SK-N-SH treated with all-trans-retinoic acid at 6 μM for 48 hours (cell line): ENCODE measurements around the gene ST6GALNAC3.

Source experiments
- ARNTL ChIP-seq: fragments of 450-650 bp; formaldehyde crosslinking; IDR thresholded peaks from 2 replicates; pipeline ENCODE4 v1.5.0; 2020; ENCODE audit warnings: low read depth, mild to moderate bottlenecking, moderate library complexity, borderline replicate concordance
- BACH2 ChIP-seq: fragments of 250-450 bp; sonication (Bioruptor Pico); IDR thresholded peaks from 2 replicates; pipeline ENCODE4 v1.9.0; 2021; ENCODE audit warnings: mild to moderate bottlenecking, borderline replicate concordance
- CSDC2 ChIP-seq: fragments of 250-450 bp; sonication (Bioruptor Pico); IDR thresholded peaks from 2 replicates; pipeline ENCODE4 v1.5.0; 2020; ENCODE audit warnings: mild to moderate bottlenecking, moderate library complexity
- GLIS3 ChIP-seq: fragments of 250-450 bp; sonication (Bioruptor Pico); IDR thresholded peaks from 2 replicates; pipeline ENCODE4 v1.5.0; 2020; ENCODE audit warnings: mild to moderate bottlenecking, moderate library complexity
- OSR1 ChIP-seq: fragments of 250-450 bp; sonication (Bioruptor Pico); IDR thresholded peaks from 2 replicates; pipeline ENCODE4 v1.8.0; 2022; ENCODE audit warnings: moderate library complexity, mild to moderate bottlenecking, inconsistent platforms
- RARB ChIP-seq: fragments of 250-450 bp; sonication (Bioruptor Pico); IDR thresholded peaks from 2 replicates; pipeline ENCODE4 v1.8.0; 2021; ENCODE audit warnings: mild to moderate bottlenecking, moderate library complexity
- ZC3H10 ChIP-seq: fragments of 250-450 bp; sonication (Bioruptor Pico); IDR thresholded peaks from 2 replicates; pipeline ENCODE4 v1.5.1; 2021; ENCODE audit warnings: mild to moderate bottlenecking, moderate library complexity
- ZFP3 ChIP-seq: fragments of 250-450 bp; sonication (Bioruptor Pico); IDR thresholded peaks from 2 replicates; pipeline ENCODE4 v1.5.0; 2020; ENCODE audit warnings: mild to moderate bottlenecking, moderate library complexity
- ZFP30 ChIP-seq: fragments of 450-650 bp; formaldehyde crosslinking; IDR thresholded peaks from 2 replicates; pipeline ENCODE4 v1.5.0; 2022; ENCODE audit warnings: mild to moderate bottlenecking, moderate library complexity
- TF ChIP-seq, protein P1 (sequence below): fragments of 250-450 bp; sonication (Bioruptor Pico); IDR thresholded peaks from 2 replicates; pipeline ENCODE4 v1.8.0; 2020; ENCODE audit warnings: mild to moderate bottlenecking, moderate library complexity, borderline replicate concordance
- TF ChIP-seq, protein P2 (sequence below): fragments of 250-450 bp; sonication (Bioruptor Pico); IDR thresholded peaks from 2 replicates; pipeline ENCODE4 v1.5.0; 2020; ENCODE audit warnings: mild to moderate bottlenecking, moderate library complexity

DNA sequence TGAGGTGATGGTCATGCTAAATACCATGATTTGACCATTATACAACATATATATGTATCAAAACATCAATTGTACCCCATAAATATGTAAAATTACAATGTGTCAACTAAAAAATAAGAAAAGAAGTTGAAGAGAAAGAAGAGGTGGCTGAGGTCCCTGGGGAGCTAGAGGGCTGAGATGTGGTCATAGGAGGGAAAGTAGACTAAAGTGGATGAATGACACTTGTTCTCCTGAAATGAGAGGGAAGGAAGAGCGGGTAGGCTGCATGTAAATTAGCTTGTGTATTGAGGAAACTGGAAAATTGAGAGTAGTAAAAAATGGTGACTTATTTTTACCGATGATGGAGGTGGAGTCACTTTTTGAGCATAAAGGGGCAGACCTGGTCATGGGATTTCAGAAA is 117.0 kb downstream of the ST6GALNAC3 start:
- no peak for TF ChIP-seq ZC3H10 (CRISPR knock-in tag)
- TF ChIP-seq, protein P1, sequence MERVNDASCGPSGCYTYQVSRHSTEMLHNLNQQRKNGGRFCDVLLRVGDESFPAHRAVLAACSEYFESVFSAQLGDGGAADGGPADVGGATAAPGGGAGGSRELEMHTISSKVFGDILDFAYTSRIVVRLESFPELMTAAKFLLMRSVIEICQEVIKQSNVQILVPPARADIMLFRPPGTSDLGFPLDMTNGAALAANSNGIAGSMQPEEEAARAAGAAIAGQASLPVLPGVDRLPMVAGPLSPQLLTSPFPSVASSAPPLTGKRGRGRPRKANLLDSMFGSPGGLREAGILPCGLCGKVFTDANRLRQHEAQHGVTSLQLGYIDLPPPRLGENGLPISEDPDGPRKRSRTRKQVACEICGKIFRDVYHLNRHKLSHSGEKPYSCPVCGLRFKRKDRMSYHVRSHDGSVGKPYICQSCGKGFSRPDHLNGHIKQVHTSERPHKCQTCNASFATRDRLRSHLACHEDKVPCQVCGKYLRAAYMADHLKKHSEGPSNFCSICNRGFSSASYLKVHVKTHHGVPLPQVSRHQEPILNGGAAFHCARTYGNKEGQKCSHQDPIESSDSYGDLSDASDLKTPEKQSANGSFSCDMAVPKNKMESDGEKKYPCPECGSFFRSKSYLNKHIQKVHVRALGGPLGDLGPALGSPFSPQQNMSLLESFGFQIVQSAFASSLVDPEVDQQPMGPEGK: no peak
- TF ChIP-seq OSR1 (CRISPR knock-in tag): no peak
- TF ChIP-seq BACH2 (CRISPR knock-in tag): no peak
- no peak for TF ChIP-seq ZFP3
- no peak for TF ChIP-seq RARB (CRISPR knock-in tag)
- no peak for TF ChIP-seq ARNTL (CRISPR knock-in tag)
- TF ChIP-seq CSDC2 (CRISPR knock-in tag): no peak
- TF ChIP-seq, protein P2, sequence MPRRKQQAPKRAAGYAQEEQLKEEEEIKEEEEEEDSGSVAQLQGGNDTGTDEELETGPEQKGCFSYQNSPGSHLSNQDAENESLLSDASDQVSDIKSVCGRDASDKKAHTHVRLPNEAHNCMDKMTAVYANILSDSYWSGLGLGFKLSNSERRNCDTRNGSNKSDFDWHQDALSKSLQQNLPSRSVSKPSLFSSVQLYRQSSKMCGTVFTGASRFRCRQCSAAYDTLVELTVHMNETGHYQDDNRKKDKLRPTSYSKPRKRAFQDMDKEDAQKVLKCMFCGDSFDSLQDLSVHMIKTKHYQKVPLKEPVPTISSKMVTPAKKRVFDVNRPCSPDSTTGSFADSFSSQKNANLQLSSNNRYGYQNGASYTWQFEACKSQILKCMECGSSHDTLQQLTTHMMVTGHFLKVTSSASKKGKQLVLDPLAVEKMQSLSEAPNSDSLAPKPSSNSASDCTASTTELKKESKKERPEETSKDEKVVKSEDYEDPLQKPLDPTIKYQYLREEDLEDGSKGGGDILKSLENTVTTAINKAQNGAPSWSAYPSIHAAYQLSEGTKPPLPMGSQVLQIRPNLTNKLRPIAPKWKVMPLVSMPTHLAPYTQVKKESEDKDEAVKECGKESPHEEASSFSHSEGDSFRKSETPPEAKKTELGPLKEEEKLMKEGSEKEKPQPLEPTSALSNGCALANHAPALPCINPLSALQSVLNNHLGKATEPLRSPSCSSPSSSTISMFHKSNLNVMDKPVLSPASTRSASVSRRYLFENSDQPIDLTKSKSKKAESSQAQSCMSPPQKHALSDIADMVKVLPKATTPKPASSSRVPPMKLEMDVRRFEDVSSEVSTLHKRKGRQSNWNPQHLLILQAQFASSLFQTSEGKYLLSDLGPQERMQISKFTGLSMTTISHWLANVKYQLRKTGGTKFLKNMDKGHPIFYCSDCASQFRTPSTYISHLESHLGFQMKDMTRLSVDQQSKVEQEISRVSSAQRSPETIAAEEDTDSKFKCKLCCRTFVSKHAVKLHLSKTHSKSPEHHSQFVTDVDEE (CRISPR knock-in tag): no peak
- TF ChIP-seq GLIS3 (CRISPR knock-in tag): no peak
- TF ChIP-seq ZFP30: no peak
